Keratinocyte (primary cell): ENCODE results near the gene LIX1.

Source experiments
- CTCF ChIP-seq, 3 experiments: IDR thresholded peaks in 1 of 3; conservative IDR thresholded peaks in 1 of 3; optimal IDR thresholded peaks in 1 of 3; 2 replicates in 2 of 3; 3 replicates in 1 of 3; pipeline versions ENCODE3 to v1.5.1; 2011; ENCODE audit warnings: low read length in 3 of 3, mild to moderate bottlenecking in 3 of 3, moderate library complexity in 2 of 3, control low read depth in 1 of 3, inconsistent platforms in 1 of 3; ENCODE audit not compliant: insufficient read depth in 2 of 3; ENCODE audit errors: extremely low read depth in 1 of 3
- EZH2 ChIP-seq: IDR thresholded peaks from one replicate; pipeline ENCODE4 v1.6.1; 2012; ENCODE audit warnings: inconsistent platforms, mild to moderate bottlenecking, low read length, moderate library complexity

- no peak for TF ChIP-seq EZH2
- TF ChIP-seq CTCF (optimal IDR thresholded peaks at IDR 0.05 in 1 of 3, IDR thresholded peaks at IDR 0.05 in 1 of 3, conservative IDR thresholded peaks at IDR 0.05 in 1 of 3; ENCODE audit: extremely low read depth in 1 of 3, insufficient read depth in 2 of 3, low read length in 3 of 3): no peak
Observed at GRCh38 chr5:97098922-97099321, 43.5 kb downstream of the LIX1 start.
